Transverse colon (tissue), 4 donors: ENCODE measurements around the gene HS1BP3. TPM values are rescaled to one million over a fixed set of nuclear protein-coding genes. Genes with fewer than 3 reads are reported as not detected.
A peak's percentile ranks its signal among the peaks of the same experiment; 100 is the strongest.

Experiments
- DNase-seq: peaks from one replicate; pipeline ENCODE4 v3.0.0-alpha.2; 2019
- H3K27ac ChIP-seq, 4 donors: fragments of 200-600 bp; sonication (generic); 2 replicates each; pipeline ENCODE4 v1.5.1; 2016 to 2018; ENCODE audit warnings: inconsistent platforms in 4 of 4
- H3K27me3 ChIP-seq: fragments of 200-600 bp; sonication (generic); 2 replicates; pipeline ENCODE4 v1.5.1; 2017; ENCODE audit warnings: inconsistent platforms
- H3K36me3 ChIP-seq, 4 donors: fragments of 200-600 bp; sonication (generic); 2 replicates each; pipeline ENCODE4 v1.5.1; 2017 to 2019; ENCODE audit warnings: inconsistent platforms in 4 of 4
- H3K4me1 ChIP-seq, 4 donors: fragments of 200-600 bp; sonication (generic); 2 replicates each; pipeline ENCODE4 v1.5.1; 2017 to 2020; ENCODE audit warnings: inconsistent platforms in 4 of 4
- H3K4me3 ChIP-seq, 4 donors: fragments of 200-600 bp; sonication (generic); 1 replicate in 1 of 4; 2 replicates in 3 of 4; pipeline versions ENCODE4 v1.5.1 to v1.6.1; 2017 to 2019; ENCODE audit warnings: inconsistent platforms in 4 of 4
- H3K9me3 ChIP-seq, 2 donors: fragments of 200-600 bp; sonication (generic); 2 replicates each; pipeline ENCODE4 v1.5.1; 2017 to 2019; ENCODE audit warnings: inconsistent platforms in 2 of 2
- EP300 ChIP-seq: sonication (generic); formaldehyde crosslinking; IDR thresholded peaks from one replicate; pipeline ENCODE4 v1.6.1; 2017; ENCODE audit warnings: antibody characterized with exemption, low read depth
- POLR2A ChIP-seq: fragments of 450-650 bp; IDR thresholded peaks from one replicate; pipeline ENCODE4 v1.6.1; 2016; ENCODE audit warnings: antibody characterized with exemption, mild to moderate bottlenecking, moderate library complexity
- POLR2AphosphoS5 ChIP-seq, 3 donors: sonication (generic); formaldehyde crosslinking; IDR thresholded peaks; one replicate each; pipeline ENCODE4 v1.6.1; 2016; ENCODE audit warnings: antibody characterized with exemption in 3 of 3
- WGBS, 2 donors: methylation state at CpG; one replicate each; pipeline ENCODE4 v1.1.5; 2018; ENCODE audit warnings: low coverage in 1 of 2; 5-methylcytosine and 5-hydroxymethylcytosine counted together
- in situ Hi-C, 4 donors: fragments of 200-750 bp; cut with MboI; loops; one replicate each; pipeline versions ENCODE4 v1.15.0 to v1.15.1; 2017; ENCODE audit warnings: low sequenced_read_pairs in 3 of 4, low pct_ligation_motif_present in 1 of 4, low pct_unique_long_range_greater_than_20kb in 1 of 4
- intact Hi-C: fragments of 100-400 bp; cut with DNase I; formaldehyde crosslinking; loops from one replicate; pipeline ENCODE4 v1.15.1; 2023; ENCODE audit warnings: low total_unique reads
- total RNA-seq, 4 donors: library from RNA; depleted of rRNA; stranded (reverse); fragments of >200 nt; gene quantifications; one replicate each; pipeline ENCODE4 v1.1.0, GENCODE V29; 2016
- TF ChIP-seq, protein P1 (sequence below), 5 experiments: fragments of 200-600 bp in 3 of 5; fragments of 450-650 bp in 2 of 5; sonication (generic) in 3 of 5; IDR thresholded peaks; 1 replicate in 2 of 5; 2 replicates in 3 of 5; pipeline ENCODE4 v1.5.1; 2016 to 2017; ENCODE audit warnings: antibody characterized with exemption in 5 of 5, inconsistent platforms in 3 of 5, mild to moderate bottlenecking in 2 of 5, moderate library complexity in 1 of 5

HS1BP3 gene
- total RNA-seq, 4 donors from 2014 or later: 29.5 to 44.2 (median 33.1) TPM

DNA sequence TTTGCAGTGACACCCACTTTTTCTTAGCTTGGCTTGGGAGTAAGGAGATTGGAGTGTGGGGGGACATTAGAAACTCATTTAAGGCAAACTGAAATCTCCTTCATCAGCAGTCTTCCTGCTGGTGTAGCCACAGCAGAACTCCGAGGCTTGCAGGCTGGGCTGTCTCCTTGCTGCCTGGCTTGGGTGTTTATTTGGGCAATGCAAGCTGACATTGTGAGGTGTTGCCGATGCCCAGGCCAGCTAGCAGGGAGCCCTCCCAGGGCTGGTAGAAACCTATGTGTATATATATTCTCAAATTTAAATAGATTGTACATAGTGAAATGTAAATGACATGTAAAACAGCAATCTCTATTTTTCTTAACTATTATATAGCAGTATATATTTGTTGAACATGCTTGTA lies 27.9 kb upstream of the HS1BP3 start:
- no peaks in the 10 kb centered on the region for H3K9me3 ChIP-seq
- intact Hi-C loops: no loop called here

DNA sequence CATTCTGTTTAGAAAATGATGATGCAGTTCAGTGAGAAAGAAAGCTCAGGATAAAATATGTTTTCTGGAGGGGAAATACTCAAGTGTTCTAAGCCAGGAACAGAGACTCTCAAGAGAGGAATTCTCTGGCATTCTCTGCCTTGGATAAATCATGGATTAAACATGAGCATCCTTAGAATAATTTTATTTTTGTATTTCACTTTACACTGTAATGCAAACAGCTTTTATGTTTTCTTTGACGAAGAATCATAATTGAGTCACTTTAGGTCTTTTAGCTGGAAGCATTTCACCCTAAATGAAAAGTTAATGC lies 27.1 kb upstream of the HS1BP3 start:
- 64 to 76% methylated on average over 1 of the region's 1 CpG for WGBS, 2 donors
- TF ChIP-seq POLR2A: no peak
- TF ChIP-seq POLR2AphosphoS5 (IDR thresholded peaks at IDR 0.05): no peak
- TF ChIP-seq, protein P1, sequence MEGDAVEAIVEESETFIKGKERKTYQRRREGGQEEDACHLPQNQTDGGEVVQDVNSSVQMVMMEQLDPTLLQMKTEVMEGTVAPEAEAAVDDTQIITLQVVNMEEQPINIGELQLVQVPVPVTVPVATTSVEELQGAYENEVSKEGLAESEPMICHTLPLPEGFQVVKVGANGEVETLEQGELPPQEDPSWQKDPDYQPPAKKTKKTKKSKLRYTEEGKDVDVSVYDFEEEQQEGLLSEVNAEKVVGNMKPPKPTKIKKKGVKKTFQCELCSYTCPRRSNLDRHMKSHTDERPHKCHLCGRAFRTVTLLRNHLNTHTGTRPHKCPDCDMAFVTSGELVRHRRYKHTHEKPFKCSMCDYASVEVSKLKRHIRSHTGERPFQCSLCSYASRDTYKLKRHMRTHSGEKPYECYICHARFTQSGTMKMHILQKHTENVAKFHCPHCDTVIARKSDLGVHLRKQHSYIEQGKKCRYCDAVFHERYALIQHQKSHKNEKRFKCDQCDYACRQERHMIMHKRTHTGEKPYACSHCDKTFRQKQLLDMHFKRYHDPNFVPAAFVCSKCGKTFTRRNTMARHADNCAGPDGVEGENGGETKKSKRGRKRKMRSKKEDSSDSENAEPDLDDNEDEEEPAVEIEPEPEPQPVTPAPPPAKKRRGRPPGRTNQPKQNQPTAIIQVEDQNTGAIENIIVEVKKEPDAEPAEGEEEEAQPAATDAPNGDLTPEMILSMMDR (IDR thresholded peaks at IDR 0.05): no peak
- TF ChIP-seq EP300: no peak
- peak overlapping the region in 1 of 4 donors; percentile 5 for H3K27ac ChIP-seq

More for the DNA sequence above, 27.9 kb upstream of the HS1BP3 start:
- no peak for DNase-seq
- WGBS, 2 donors: 71 to 100% methylated on average over 1 to 2 of the region's 2 CpGs
- no peaks in the 10 kb centered on the region for H3K36me3 ChIP-seq
- peaks cover 3% of the 10 kb centered on the region for H3K27me3 ChIP-seq
- peaks cover 8 to 20% (median 14%) of the 10 kb centered on the region in 4 donors for H3K4me1 ChIP-seq
- H3K4me3 ChIP-seq: no peak overlapping the region
- in situ Hi-C loops: no loop called here
- H3K27ac ChIP-seq: no peak overlapping the region
- no peak for TF ChIP-seq POLR2AphosphoS5 (IDR thresholded peaks at IDR 0.05)
- TF ChIP-seq, protein P1 (IDR thresholded peaks at IDR 0.05): no peak
- no peak for TF ChIP-seq POLR2A
- TF ChIP-seq EP300: no peak

DNA sequence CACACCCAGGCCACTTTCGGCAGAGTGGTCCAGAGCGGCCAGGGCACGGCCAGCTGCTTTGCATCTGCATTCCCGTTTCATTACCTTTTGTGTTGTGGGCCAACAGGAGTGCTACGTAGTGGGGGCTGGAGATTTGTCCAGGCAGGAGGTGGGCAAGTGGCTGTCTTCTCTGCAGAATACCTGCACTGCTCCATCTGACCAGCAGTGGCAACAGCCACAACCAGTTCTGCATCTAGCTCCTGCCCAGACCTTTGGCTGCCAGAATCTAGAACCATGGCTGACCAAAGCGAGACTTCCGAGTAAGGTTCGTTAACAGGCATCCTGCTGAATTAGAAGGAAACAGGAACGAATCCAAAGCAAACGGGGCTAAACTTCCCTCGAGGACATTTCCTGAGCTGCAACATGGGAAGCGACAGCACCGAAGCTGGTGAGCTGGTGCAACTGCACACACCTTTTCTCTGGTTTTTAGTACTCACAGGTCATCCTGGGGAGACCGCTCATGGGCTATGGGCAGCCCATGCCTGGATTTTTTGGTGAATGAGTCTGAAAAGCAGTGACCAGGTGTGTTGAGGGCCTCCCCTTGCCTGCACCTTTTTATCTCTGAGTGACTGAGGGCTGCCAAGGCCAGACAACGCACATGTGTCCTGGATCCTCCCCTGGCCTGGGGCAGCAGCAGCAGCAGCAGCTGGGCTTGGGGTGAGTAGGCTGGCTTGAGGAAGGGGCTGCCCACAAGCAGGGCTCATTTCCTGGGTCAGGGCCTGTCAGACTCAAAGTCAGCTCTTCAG lies 26.6 kb upstream of the HS1BP3 start:
- Histone ChIP-seq H3K27ac (peak overlapping the region in 1 of 4 donors; percentile 5), H3K27me3 (peaks cover 16% of the 10 kb centered on the region), H3K4me3 (no peak overlapping the region), H3K4me1 (peaks cover 8 to 20% (median 14%) of the 10 kb centered on the region in 4 donors), H3K9me3 (no peaks in the 10 kb centered on the region), H3K36me3 (no peaks in the 10 kb centered on the region)
- 79 to 87% methylated on average over 4 to 15 of the region's 15 CpGs for WGBS, 2 donors
- DNase-seq: no peak
- intact Hi-C loops: no loop called here
- in situ Hi-C loops: no loop called here
- TF ChIP-seq POLR2A (no peak), POLR2AphosphoS5 (IDR thresholded peaks at IDR 0.05) (no peak), EP300 (no peak)
- TF ChIP-seq, protein P1 (IDR thresholded peaks at IDR 0.05): no peak

More for the DNA sequence above, 27.1 kb upstream of the HS1BP3 start:
- Histone ChIP-seq H3K36me3 (no peaks in the 10 kb centered on the region), H3K4me3 (no peak overlapping the region), H3K27me3 (peaks cover 11% of the 10 kb centered on the region), H3K9me3 (no peaks in the 10 kb centered on the region), H3K4me1 (peaks cover 8 to 20% (median 14%) of the 10 kb centered on the region in 4 donors)
- in situ Hi-C loops (no loop called here), intact Hi-C loops (no loop called here)
- no peak for DNase-seq

DNA sequence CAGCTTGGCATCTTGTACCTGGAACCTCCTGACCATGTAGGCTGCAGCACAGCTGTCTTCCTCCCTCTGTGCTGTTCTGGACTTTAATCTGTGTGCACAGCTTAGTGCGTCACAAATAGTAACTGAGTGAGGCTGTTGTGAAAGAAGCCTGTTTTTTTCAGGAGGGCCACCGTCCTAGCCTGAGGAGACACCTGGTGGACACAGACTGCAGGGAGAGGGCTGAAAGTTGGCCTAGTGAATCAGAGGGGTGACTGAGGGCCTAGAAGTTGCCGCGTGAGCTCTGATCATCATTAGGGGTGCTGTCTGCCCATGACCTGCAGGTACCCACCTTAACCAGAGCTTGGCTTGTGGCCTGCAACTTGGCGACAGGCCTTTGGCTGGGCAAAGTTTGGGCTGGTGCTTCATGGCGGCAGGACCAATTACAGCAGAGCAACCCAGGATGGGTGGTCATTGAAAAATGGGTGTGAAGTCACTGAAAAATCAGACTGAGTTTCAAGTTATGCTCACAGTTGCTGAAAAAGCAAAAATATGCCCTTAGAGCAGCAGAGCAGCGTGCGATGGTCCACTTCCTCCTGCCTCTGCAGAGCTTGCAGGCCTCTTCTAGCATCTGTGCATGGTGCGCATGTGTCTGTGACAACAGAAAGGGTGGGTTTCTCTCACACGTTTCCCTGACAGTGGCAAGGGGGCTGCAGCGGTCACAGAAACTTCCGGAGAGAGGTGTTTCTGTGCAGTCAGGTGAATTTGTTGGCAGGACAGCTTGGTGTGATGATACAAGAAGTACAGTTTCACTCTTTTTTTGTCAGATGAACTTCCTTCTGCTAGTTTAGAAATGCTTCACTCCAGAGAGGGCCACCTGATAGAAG lies 25.7 kb upstream of the HS1BP3 start:
- peak; percentile 56 for DNase-seq
- in situ Hi-C loops: no loop called here
- no peaks in the 10 kb centered on the region for H3K9me3 ChIP-seq
- peaks cover 8 to 24% (median 14%) of the 10 kb centered on the region in 4 donors for H3K4me1 ChIP-seq
- intact Hi-C loops: no loop called here
- TF ChIP-seq POLR2AphosphoS5 (IDR thresholded peaks at IDR 0.05): peak in 1 of 3 donors; percentile 23
- TF ChIP-seq, protein P1 (IDR thresholded peaks at IDR 0.05): peak in 4 of 5 experiments; percentile 31 to 63 (median 37)
- TF ChIP-seq POLR2A: no peak
- H3K36me3 ChIP-seq: no peaks in the 10 kb centered on the region
- H3K27ac ChIP-seq: peak overlapping the region; percentile 15 to 60 (median 40)
- no peak overlapping the region for H3K4me3 ChIP-seq
- WGBS, 2 donors: 68% methylated on average over 12 of the region's 12 CpGs; no CpG with 5 or more reads in 1 of the 2 donors
- peaks cover 25% of the 10 kb centered on the region for H3K27me3 ChIP-seq
